Urinary bladder (tissue), 4 donors: Measurements from ENCODE around the gene PRR7. TPM values are rescaled to one million over a fixed set of nuclear protein-coding genes. Genes with fewer than 3 reads are reported as not detected.

Source experiments
- DNase-seq: peaks from one replicate; pipeline ENCODE4 v3.0.0-alpha.2; 2015; ENCODE audit errors: extremely low spot score
- H3K27ac ChIP-seq: one replicate; pipeline ENCODE4 v1.5.1; 2013; ENCODE audit warnings: low read depth, mild to moderate bottlenecking, moderate library complexity
- H3K36me3 ChIP-seq: one replicate; pipeline ENCODE4 v1.6.1; 2013; ENCODE audit warnings: mild to moderate bottlenecking, moderate library complexity; ENCODE audit not compliant: insufficient read depth
- H3K4me1 ChIP-seq: one replicate; pipeline ENCODE4 v1.6.1; 2013; ENCODE audit warnings: mild to moderate bottlenecking, moderate library complexity; ENCODE audit not compliant: insufficient read depth
- H3K4me3 ChIP-seq: one replicate; pipeline ENCODE4 v1.5.1; 2013; ENCODE audit warnings: low read depth, low read length
- WGBS: extraction: QIAGEN DNeasy Blood & Tissue Kit; methylation state at CpG from one replicate; pipeline ENCODE4 v1.1.7; 2013; 5-methylcytosine and 5-hydroxymethylcytosine counted together
- polyA plus RNA-seq: library from polyadenylated mRNA; stranded (reverse); fragments of 200-250 nt; gene quantifications from one replicate; pipeline ENCODE4 v1.2.3, GENCODE V29; 2013
- total RNA-seq: library from RNA; depleted of rRNA; stranded (reverse); fragments of >200 nt; gene quantifications from one replicate; pipeline ENCODE4 v1.2.3, GENCODE V29; 2014
- donor health status: healthy with polysubstance abuse.
- donor health status: healthy.

PRR7 gene
- total and polyA plus RNA-seq, 2 donors, result 0.58 to 2.4 TPM

- DNase-seq, result peak; percentile 69
- Histone ChIP-seq H3K4me1 (no peaks in the 10 kb centered on the region), H3K4me3 (no peak overlapping the region), H3K36me3 (no peaks in the 10 kb centered on the region), H3K27ac (no peak overlapping the region)
- WGBS, result 65% methylated on average over 24 of the region's 24 CpGs
These were observed 10.6 kb downstream of the PRR7 start for GRCh38 chr5:177456976-177457851.

DNA sequence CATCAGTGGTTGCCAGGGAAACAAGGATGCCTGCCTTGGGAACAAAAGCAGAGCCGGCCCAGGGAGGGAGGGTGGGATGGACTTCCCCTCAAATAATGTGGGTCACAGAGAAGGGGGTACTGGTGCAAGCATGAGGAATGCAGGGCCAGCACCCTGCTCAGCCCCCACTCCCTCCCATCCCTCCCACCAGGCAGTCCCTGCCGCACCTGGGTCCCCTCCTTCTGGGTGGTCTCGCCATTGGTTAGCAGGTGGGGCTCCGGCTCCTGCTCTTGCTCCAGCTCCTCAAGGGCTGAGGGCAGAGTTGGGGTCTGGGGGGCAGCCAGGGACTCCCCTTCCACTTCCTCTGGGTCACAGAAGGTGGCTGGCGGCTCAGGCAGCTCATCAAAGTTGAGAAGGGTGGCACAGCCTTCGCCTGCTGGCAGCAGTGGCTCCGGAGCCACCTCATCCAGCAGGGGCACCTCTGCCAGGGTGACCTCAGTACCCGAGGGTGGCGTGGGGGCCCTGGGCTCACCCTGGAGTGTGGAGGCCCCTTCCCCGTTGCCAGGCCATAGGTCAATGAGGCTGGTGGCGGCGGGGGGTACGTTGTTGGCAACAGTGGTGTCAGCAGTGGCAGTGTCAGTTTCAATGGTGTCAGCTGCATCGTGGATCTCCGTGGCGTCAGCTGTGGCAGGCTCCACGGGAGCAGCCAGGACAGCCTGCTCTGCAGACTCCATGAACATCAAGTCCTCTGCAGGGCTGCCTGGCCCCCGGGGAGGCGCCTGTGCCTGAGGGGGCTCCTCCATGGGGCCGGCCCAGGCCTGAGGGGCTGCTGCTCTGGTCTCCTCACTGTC is 11.5 kb downstream of the PRR7 start:
- no peak for DNase-seq
- WGBS, result 82% methylated on average over 20 of the region's 20 CpGs
- Histone ChIP-seq H3K4me1 (no peaks in the 10 kb centered on the region), H3K4me3 (no peak overlapping the region), H3K27ac (no peak overlapping the region), H3K36me3 (no peaks in the 10 kb centered on the region)

DNA sequence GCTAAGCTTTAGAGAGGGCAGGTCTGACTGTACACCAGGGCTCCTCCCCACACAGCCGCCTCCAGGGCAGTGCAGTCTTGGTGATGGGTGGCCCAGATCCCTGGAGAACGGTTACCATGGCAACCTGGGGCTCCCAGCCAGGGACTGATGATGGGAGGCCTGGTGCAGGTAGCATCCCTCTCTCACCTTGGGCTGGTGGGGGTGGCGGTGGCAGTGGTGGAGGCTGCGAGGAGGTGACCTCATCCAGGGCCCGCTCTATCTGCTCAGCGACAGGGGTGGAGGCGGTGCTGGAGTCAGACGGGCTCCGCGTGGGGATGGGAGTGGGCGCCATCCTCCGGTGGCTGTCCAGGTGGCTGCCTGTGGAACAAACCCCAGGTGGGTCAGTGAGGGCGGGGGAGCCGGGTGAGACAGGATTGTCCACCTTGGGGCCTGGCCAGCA is 12.3 kb downstream of the PRR7 start:
- Histone ChIP-seq H3K4me3 (no peak overlapping the region), H3K4me1 (no peaks in the 10 kb centered on the region), H3K27ac (no peak overlapping the region), H3K36me3 (no peaks in the 10 kb centered on the region)
- WGBS, result 82% methylated on average over 14 of the region's 14 CpGs
- no peak for DNase-seq

- no peak overlapping the region for H3K4me3 ChIP-seq
- DNase-seq, result no peak
- WGBS, result 84% methylated on average over 11 of the region's 11 CpGs
- no peaks in the 10 kb centered on the region for H3K36me3 ChIP-seq
- no peaks in the 10 kb centered on the region for H3K4me1 ChIP-seq
- no peak overlapping the region for H3K27ac ChIP-seq
These were observed 12.7 kb downstream of the PRR7 start for GRCh38 chr5:177459357-177459756.

DNA sequence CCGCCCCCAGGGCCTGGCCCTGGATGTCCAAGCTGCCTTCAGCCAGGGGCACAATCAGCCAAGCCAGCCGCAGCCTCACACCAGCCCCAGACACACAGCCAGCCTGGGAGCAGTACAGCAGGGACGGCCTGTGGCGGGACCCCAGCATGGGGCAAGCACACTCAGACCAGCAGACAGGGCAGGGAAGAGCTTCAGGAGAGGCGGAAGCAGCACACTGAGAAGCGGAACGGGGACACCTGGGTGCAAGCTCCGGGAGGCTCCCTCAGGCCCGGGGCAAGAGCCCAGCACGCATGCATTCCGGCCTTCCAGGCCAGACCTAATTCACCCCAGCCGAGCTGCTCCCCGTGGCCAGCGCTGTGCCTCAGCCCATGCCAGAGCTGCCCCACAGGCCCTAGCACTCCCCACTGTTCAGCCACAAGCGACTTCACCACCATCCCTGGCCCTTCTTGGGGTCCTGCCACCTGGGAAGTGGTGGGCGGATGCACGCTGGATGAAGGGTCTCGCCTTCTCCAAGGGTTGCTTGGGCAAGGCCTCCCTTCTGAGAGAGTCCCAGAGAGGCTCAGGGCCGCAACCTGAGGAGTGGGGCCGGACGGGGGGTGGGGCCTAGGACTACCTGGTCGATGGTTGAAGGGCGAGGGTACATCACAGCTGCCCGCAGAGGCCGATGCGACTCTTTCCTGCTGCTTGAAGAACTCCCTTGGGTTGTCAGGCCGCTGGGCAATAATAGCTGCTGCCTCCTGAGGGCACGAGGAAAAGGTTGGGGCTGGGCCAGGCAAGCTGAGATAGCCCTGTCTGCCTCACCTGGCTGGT is 13.4 kb downstream of the PRR7 start:
- Histone ChIP-seq H3K36me3 (no peaks in the 10 kb centered on the region), H3K4me1 (no peaks in the 10 kb centered on the region), H3K27ac (no peak overlapping the region), H3K4me3 (no peak overlapping the region)
- WGBS, result 90% methylated on average over 28 of the region's 28 CpGs
- no peak for DNase-seq

DNA sequence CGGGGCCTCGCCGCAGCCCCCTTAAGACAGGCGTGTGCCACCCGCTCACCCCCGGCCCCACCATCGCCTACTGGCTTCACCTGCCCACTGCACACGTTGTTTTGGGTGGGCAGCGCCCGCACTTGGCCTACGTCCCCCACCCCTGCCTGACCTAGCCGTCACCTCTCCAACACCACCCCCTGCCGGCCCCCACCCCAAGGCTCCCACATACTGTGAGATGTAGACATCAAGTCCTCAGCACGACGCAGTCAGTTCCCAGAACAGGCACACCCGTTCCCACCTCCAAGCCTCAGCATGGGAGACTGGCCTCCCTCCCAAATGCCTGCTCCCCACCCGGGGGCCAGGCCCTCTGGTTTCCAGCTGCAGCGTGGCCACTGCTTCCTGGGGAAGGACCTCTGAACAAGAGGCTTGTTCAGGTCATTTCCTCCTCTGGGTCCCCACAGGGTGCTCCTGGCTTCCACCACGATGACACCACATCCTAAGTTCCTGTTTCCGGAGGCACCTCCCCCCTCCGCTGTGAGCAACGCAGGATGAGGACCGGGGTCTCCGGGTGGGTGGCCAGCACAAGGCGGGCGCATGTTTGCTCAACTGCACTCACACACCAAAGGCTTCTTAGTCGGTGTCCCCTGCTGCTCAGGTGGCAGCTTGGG is 15.5 kb downstream of the PRR7 start:
- Histone ChIP-seq H3K27ac (no peak overlapping the region), H3K4me1 (no peaks in the 10 kb centered on the region), H3K4me3 (no peak overlapping the region), H3K36me3 (no peaks in the 10 kb centered on the region)
- 80% methylated on average over 27 of the region's 27 CpGs for WGBS
- DNase-seq, result no peak

DNA sequence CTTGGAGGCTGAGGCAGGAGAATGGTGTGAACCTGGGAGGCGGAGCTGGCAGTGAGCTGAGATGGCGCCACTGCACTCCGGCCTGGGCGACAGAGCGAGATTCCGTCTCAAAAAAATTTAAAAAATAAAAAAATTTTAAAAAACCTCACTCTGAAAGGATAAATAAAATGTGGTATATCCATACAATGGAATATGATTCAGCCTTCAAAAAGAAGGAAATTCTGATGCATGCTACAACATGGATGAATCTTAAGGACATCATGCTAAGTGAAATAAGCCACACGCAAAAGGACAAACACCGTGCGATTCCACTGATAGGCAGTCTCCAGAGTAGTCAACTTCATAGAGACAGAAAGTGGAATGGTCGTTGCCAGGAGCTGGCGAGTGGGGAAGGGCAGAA is 18.4 kb downstream of the PRR7 start:
- no peak for DNase-seq
- 95% methylated on average over 11 of the region's 11 CpGs for WGBS
- Histone ChIP-seq H3K4me1 (no peaks in the 10 kb centered on the region), H3K27ac (no peak overlapping the region), H3K4me3 (no peak overlapping the region), H3K36me3 (no peaks in the 10 kb centered on the region)

- Histone ChIP-seq H3K27ac (no peak overlapping the region), H3K4me1 (no peaks in the 10 kb centered on the region), H3K4me3 (no peak overlapping the region), H3K36me3 (no peaks in the 10 kb centered on the region)
- 96% methylated on average over 25 of the region's 25 CpGs for WGBS
- no peak for DNase-seq
These were observed 20.2 kb downstream of the PRR7 start for GRCh38 chr5:177466861-177467260.

DNA sequence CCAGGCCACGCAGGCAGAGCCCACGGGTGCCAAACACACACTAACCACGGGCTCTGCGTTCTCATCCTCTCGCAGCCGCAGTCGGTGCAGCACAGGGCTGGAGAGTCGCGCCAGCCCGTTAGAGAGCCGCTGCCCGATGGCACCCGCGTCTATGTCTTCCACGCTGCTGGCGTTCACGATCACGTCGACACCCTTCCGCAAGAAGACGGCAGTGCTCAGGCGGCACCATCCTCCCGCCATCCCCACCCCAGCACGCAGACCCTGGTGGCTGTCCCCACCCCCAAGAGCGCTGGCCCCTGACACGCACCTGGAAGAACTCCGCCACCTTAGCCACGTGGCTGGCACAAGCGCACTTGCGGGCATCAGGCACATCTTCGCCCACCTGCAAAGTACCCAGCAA is 20.8 kb downstream of the PRR7 start:
- Histone ChIP-seq H3K27ac (no peak overlapping the region), H3K36me3 (no peaks in the 10 kb centered on the region), H3K4me3 (no peak overlapping the region), H3K4me1 (no peaks in the 10 kb centered on the region)
- no peak for DNase-seq
- WGBS, result 94% methylated on average over 31 of the region's 31 CpGs

DNA sequence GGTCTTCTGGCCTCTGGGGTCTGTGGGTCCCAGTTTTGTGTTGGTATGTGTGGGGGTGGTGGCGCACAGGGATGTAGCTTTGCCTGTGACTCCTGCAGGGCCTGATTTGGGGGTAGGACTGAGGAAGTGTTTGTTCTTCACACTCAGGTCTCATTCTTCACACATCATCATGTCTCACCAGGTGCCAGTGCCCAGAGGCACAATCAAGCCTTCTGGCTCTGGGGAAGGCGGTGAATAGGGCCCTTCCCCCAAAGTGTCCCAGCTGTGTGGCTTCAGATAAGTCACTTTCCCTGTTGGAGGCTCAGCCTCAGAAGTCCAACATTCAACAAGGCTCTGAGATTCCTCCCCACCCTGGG is 21.7 kb downstream of the PRR7 start:
- no peak overlapping the region for H3K27ac ChIP-seq

GRCh38 chr5:177468685-177469628 is 22.3 kb downstream of the PRR7 start:
- WGBS, result 49% methylated on average over 25 of the region's 25 CpGs
- Histone ChIP-seq H3K36me3 (no peaks in the 10 kb centered on the region), H3K4me1 (no peaks in the 10 kb centered on the region), H3K27ac (no peak overlapping the region), H3K4me3 (no peak overlapping the region)
- no peak for DNase-seq

More for the DNA sequence above, 21.7 kb downstream of the PRR7 start:
- Histone ChIP-seq H3K4me3 (no peak overlapping the region), H3K4me1 (no peaks in the 10 kb centered on the region), H3K36me3 (no peaks in the 10 kb centered on the region)
- 92% methylated on average over 2 of the region's 2 CpGs for WGBS
- no peak for DNase-seq

DNA sequence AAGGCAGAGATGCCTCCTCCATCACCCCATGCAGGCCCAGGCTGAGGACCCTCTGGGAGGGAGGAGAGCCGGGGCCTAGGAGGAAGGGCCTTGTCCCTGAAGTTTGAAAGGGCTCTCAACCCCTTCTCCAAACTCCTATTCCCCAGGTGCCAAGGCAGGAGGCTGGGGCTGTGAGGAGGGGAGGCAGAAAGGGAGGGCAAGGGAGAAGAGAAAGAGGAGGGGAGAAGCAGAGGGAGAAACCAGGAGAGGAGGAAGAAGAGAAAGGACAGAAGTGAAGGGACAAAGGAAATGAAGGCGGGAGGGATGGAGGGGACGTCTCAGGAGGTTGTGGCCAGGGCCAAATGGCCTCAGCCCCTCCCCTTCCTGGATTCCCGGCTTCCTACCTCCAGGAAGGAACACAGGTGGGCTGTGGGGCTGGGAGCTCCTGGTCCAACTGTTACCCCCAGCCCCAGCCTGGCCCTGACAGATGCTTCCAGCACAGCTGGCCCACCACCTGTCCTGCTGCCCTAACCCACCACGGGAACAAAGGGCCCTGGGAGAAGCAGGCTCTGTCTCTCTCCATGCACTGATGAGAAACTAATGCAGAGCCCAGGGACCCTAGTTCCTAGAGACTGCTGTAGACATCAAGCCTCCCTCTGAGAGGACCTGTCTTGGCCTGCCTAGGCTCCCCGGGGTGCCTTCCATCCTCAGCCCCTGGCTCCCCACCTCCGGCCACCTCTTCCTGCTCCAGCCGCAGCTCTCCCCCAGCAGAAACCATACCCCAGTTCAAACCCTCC is 23.3 kb downstream of the PRR7 start:
- H3K4me1 ChIP-seq, result no peaks in the 10 kb centered on the region
- H3K36me3 ChIP-seq, result no peaks in the 10 kb centered on the region

More for the DNA sequence above, 23.3 kb downstream of the PRR7 start:
- Histone ChIP-seq H3K4me3 (no peak overlapping the region), H3K27ac (no peak overlapping the region)
- WGBS, result 59% methylated on average over 8 of the region's 8 CpGs
- DNase-seq, result no peak
